ENCODE data around the gene DNAAF3.
A peak's percentile ranks its signal among the peaks of the same experiment; 100 is the strongest.

The DNAAF3 gene

GRCh38 chr19:55146705-55147273 is 19.6 kb downstream of the DNAAF3 start (continued):
- 0 out of 2 replicates have a peak, but pooled peaks have one; percentile 22 for TF ChIP-seq FEZF1 (tag by site-specific recombination; IDR thresholded peaks at IDR 0.05)
- TF ChIP-seq ZNF223 (tag by site-specific recombination; IDR thresholded peaks at IDR 0.05), result no peak
- no peak for TF ChIP-seq ZEB2 (tag by site-specific recombination; IDR thresholded peaks at IDR 0.05)
- TF ChIP-seq ZNF2 (tag by site-specific recombination; IDR thresholded peaks at IDR 0.05), result no peak
- TF ChIP-seq ZBTB21 (tag by site-specific recombination; IDR thresholded peaks at IDR 0.05), result no peak
- TF ChIP-seq ZNF175 (tag by site-specific recombination; IDR thresholded peaks at IDR 0.05), result no peak
- no peak for TF ChIP-seq ZNF23 (tag by site-specific recombination; IDR thresholded peaks at IDR 0.05; ENCODE audit: borderline replicate concordance)
- peak; percentile 75 for TF ChIP-seq GLIS2 (tag by site-specific recombination; IDR thresholded peaks at IDR 0.05)
- no peak for TF ChIP-seq ZNF184 (tag by site-specific recombination; IDR thresholded peaks at IDR 0.05)
- TF ChIP-seq SCRT1 (tag by site-specific recombination; IDR thresholded peaks at IDR 0.05; ENCODE audit: borderline replicate concordance), result no peak
- TF ChIP-seq ZNF791 (tag by site-specific recombination; IDR thresholded peaks at IDR 0.05), result no peak
- TF ChIP-seq ZNF433 (tag by site-specific recombination; IDR thresholded peaks at IDR 0.05; ENCODE audit: low read depth), result no peak
- no peak for TF ChIP-seq ZNF777 (tag by site-specific recombination; IDR thresholded peaks at IDR 0.05; ENCODE audit: borderline replicate concordance)
- no peak for TF ChIP-seq ZNF560 (tag by site-specific recombination; IDR thresholded peaks at IDR 0.05; ENCODE audit: borderline replicate concordance)
- TF ChIP-seq ZNF26 (tag by site-specific recombination; IDR thresholded peaks at IDR 0.05), result no peak
- no peak for TF ChIP-seq ZNF174 (tag by site-specific recombination; IDR thresholded peaks at IDR 0.05)
- TF ChIP-seq ZNF521 (tag by site-specific recombination; IDR thresholded peaks at IDR 0.05), result no peak
- TF ChIP-seq, protein P1, sequence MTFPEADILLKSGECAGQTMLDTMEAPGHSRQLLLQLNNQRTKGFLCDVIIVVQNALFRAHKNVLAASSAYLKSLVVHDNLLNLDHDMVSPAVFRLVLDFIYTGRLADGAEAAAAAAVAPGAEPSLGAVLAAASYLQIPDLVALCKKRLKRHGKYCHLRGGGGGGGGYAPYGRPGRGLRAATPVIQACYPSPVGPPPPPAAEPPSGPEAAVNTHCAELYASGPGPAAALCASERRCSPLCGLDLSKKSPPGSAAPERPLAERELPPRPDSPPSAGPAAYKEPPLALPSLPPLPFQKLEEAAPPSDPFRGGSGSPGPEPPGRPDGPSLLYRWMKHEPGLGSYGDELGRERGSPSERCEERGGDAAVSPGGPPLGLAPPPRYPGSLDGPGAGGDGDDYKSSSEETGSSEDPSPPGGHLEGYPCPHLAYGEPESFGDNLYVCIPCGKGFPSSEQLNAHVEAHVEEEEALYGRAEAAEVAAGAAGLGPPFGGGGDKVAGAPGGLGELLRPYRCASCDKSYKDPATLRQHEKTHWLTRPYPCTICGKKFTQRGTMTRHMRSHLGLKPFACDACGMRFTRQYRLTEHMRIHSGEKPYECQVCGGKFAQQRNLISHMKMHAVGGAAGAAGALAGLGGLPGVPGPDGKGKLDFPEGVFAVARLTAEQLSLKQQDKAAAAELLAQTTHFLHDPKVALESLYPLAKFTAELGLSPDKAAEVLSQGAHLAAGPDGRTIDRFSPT (tag by site-specific recombination; IDR thresholded peaks at IDR 0.05), result 0 out of 2 replicates have a peak, but pooled peaks have one; percentile 48
- TF ChIP-seq ZNF707 (tag by site-specific recombination; IDR thresholded peaks at IDR 0.05), result no peak
- TF ChIP-seq ZNF350 (tag by site-specific recombination; IDR thresholded peaks at IDR 0.05), result no peak
- TF ChIP-seq ZNF549 (tag by site-specific recombination; IDR thresholded peaks at IDR 0.05), result no peak
- 0 out of 2 replicates have a peak, but pooled peaks have one; percentile 16 for TF ChIP-seq OSR2 (tag by site-specific recombination; IDR thresholded peaks at IDR 0.05)
- TF ChIP-seq ZNF341 (tag by site-specific recombination; IDR thresholded peaks at IDR 0.05; ENCODE audit: low read depth), result peak; percentile 62
- no peak for TF ChIP-seq ZNF768 (tag by site-specific recombination; IDR thresholded peaks at IDR 0.05)
- TF ChIP-seq PATZ1 (tag by site-specific recombination; IDR thresholded peaks at IDR 0.05), result peak; percentile 78
- TF ChIP-seq ZNF670 (tag by site-specific recombination; IDR thresholded peaks at IDR 0.05; ENCODE audit: low read depth), result no peak
- TF ChIP-seq ZNF529 (tag by site-specific recombination; IDR thresholded peaks at IDR 0.05; ENCODE audit: insufficient replicate concordance), result no peak
- TF ChIP-seq ZNF16 (tag by site-specific recombination; IDR thresholded peaks at IDR 0.05; ENCODE audit: low read depth), result no peak
- peak; percentile 67 for TF ChIP-seq KLF8 (tag by site-specific recombination; IDR thresholded peaks at IDR 0.05)
- no peak for TF ChIP-seq ZNF623 (tag by site-specific recombination; IDR thresholded peaks at IDR 0.05)
- TF ChIP-seq, protein P2, sequence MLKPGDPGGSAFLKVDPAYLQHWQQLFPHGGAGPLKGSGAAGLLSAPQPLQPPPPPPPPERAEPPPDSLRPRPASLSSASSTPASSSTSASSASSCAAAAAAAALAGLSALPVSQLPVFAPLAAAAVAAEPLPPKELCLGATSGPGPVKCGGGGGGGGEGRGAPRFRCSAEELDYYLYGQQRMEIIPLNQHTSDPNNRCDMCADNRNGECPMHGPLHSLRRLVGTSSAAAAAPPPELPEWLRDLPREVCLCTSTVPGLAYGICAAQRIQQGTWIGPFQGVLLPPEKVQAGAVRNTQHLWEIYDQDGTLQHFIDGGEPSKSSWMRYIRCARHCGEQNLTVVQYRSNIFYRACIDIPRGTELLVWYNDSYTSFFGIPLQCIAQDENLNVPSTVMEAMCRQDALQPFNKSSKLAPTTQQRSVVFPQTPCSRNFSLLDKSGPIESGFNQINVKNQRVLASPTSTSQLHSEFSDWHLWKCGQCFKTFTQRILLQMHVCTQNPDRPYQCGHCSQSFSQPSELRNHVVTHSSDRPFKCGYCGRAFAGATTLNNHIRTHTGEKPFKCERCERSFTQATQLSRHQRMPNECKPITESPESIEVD (tag by site-specific recombination; IDR thresholded peaks at IDR 0.05), result no peak
- no peak for TF ChIP-seq ZNF660 (tag by site-specific recombination; IDR thresholded peaks at IDR 0.05)
- no peak for TF ChIP-seq ZNF302 (tag by site-specific recombination; IDR thresholded peaks at IDR 0.05; ENCODE audit: low read depth)
- TF ChIP-seq, protein P3, sequence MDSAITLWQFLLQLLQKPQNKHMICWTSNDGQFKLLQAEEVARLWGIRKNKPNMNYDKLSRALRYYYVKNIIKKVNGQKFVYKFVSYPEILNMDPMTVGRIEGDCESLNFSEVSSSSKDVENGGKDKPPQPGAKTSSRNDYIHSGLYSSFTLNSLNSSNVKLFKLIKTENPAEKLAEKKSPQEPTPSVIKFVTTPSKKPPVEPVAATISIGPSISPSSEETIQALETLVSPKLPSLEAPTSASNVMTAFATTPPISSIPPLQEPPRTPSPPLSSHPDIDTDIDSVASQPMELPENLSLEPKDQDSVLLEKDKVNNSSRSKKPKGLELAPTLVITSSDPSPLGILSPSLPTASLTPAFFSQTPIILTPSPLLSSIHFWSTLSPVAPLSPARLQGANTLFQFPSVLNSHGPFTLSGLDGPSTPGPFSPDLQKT (IDR thresholded peaks at IDR 0.05; ENCODE audit: borderline replicate concordance, low read depth, low read length), result no peak

All from HEK293 (cell line).